K562 (cell line): ENCODE data around the gene CCDC9. TPM values are rescaled to one million over a fixed set of nuclear protein-coding genes. Genes with fewer than 3 reads are reported as not detected.
A peak's percentile ranks its signal among the peaks of the same experiment; 100 is the strongest.

Experiments used
- BACH1 ChIP-seq: fragments of 200-800 bp; sonication (Bioruptor generic); IDR thresholded peaks from 2 replicates; pipeline ENCODE4 v1.6.1; 2016; ENCODE audit warnings: missing genetic modification characterization, missing compliant biosample characterization
- DPF2 ChIP-seq: fragments of 450-650 bp; IDR thresholded peaks from 2 replicates; pipeline ENCODE4 v1.6.1; 2016
- ETV1 ChIP-seq: fragments of 450-650 bp; conservative IDR thresholded peaks from 2 replicates; pipeline ENCODE4 v1.6.1; 2016; ENCODE audit warnings: missing genetic modification characterization, control low read depth, low read depth, missing compliant biosample characterization
- GABPB1 ChIP-seq: sonication (generic); formaldehyde crosslinking; IDR thresholded peaks from 2 replicates; pipeline ENCODE4 v1.8.0; 2022; ENCODE audit warnings: mild to moderate bottlenecking, missing genetic modification reagents
- KAT7 ChIP-seq: sonication (generic); formaldehyde crosslinking; IDR thresholded peaks from 2 replicates; pipeline ENCODE4 v1.8.0; 2022; ENCODE audit warnings: missing genetic modification reagents, mild to moderate bottlenecking, borderline replicate concordance
- MEIS2 ChIP-seq: fragments of 450-650 bp; IDR thresholded peaks from 2 replicates; pipeline ENCODE4 v1.6.1; 2014; ENCODE audit warnings: mild to moderate bottlenecking; ENCODE audit not compliant: partially characterized antibody
- MNT ChIP-seq, 2 experiments: fragments of 450-650 bp; conservative IDR thresholded peaks; 2 replicates each; pipeline ENCODE4 v1.6.1; 2017; ENCODE audit warnings: mild to moderate bottlenecking in 2 of 2, moderate library complexity in 2 of 2
- NFATC3 ChIP-seq: fragments of 450-650 bp; IDR thresholded peaks from 2 replicates; pipeline ENCODE4 v1.6.1; 2017; ENCODE audit warnings: mild to moderate bottlenecking
- NFE2L1 ChIP-seq: fragments of 450-650 bp; IDR thresholded peaks from 2 replicates; pipeline ENCODE4 v1.6.1; 2016; ENCODE audit warnings: missing genetic modification characterization, low read depth, mild to moderate bottlenecking, missing compliant biosample characterization, moderate library complexity, borderline replicate concordance
- NR1H2 ChIP-seq: sonication (generic); formaldehyde crosslinking; IDR thresholded peaks from 2 replicates; pipeline ENCODE4 v1.4.0; 2020; ENCODE audit warnings: mild to moderate bottlenecking, missing genetic modification reagents
- PRMT5 ChIP-seq: sonication (generic); formaldehyde crosslinking; IDR thresholded peaks from 2 replicates; pipeline ENCODE4 v1.5.0; 2020; ENCODE audit warnings: missing genetic modification reagents
- RBM34 ChIP-seq: fragments of 200-400 bp; formaldehyde crosslinking; IDR thresholded peaks from 2 replicates; pipeline ENCODE4 v1.6.1; 2018; ENCODE audit warnings: low read length, borderline replicate concordance; ENCODE audit not compliant: insufficient read depth
- RERE ChIP-seq: sonication (generic); formaldehyde crosslinking; IDR thresholded peaks from 2 replicates; pipeline ENCODE4 v1.8.0; 2023; ENCODE audit warnings: missing genetic modification reagents, mild to moderate bottlenecking, borderline replicate concordance
- STAT5A ChIP-seq: IDR thresholded peaks from 2 replicates; pipeline ENCODE4 v1.6.1; 2012; ENCODE audit warnings: low read length, inconsistent platforms, borderline replicate concordance
- TGIF2 ChIP-seq: sonication (generic); formaldehyde crosslinking; IDR thresholded peaks from 2 replicates; pipeline ENCODE4 v1.8.1; 2022; ENCODE audit warnings: mild to moderate bottlenecking, missing genetic modification reagents, moderate library complexity
- THAP7 ChIP-seq: fragments of 250-450 bp; sonication (Bioruptor Pico); IDR thresholded peaks from 2 replicates; pipeline ENCODE4 v1.5.0; 2021
- USF1 ChIP-seq: sonication (generic); formaldehyde crosslinking; IDR thresholded peaks from 2 replicates; pipeline ENCODE4 v1.9.0; 2022; ENCODE audit warnings: mild to moderate bottlenecking, missing genetic modification reagents
- ZFP36 ChIP-seq: fragments of 150-350 bp; IDR thresholded peaks from 2 replicates; pipeline ENCODE4 v1.6.1; 2018; ENCODE audit warnings: low read length, low read depth; ENCODE audit not compliant: partially characterized antibody
- ZNF134 ChIP-seq: fragments of 250-450 bp; sonication (Bioruptor Pico); conservative IDR thresholded peaks from 2 replicates; pipeline ENCODE4 v1.4.0; 2020
- ZNF79 ChIP-seq: fragments of 250-450 bp; sonication (Bioruptor Pico); IDR thresholded peaks from 2 replicates; pipeline ENCODE4 v1.4.0; 2020; ENCODE audit warnings: low read depth, mild to moderate bottlenecking, moderate library complexity
- polyA plus RNA-seq, 8 experiments: library from polyadenylated mRNA; depleted of rRNA in 4 of 8; stranded (reverse) in 5 of 8; unstranded in 3 of 8; fragments of >200 nt; fragmentation: Nextera tagmentation in 2 of 8; fragmentation: Illumina TruSeq in 1 of 8; extraction: Ambion mirVana in 2 of 8; extraction: Trizol in 1 of 8; gene quantifications; 2 replicates each; pipeline versions ENCODE4 v1.2.1 to v1.2.3, GENCODE V29; 2011 to 2014; ENCODE audit warnings: inconsistent platforms in 1 of 8, missing spikeins in 1 of 8
- total RNA-seq, 7 experiments: library from RNA; depleted of rRNA in 6 of 7; stranded (reverse); fragments of >200 nt in 6 of 7; fragmentation: Illumina TruSeq in 2 of 7; extraction: Trizol in 2 of 7; gene quantifications; 2 replicates each; pipeline versions ENCODE4 v1.2.1 to v1.2.3, GENCODE V29; 2011 to 2021; ENCODE audit warnings: low replicate concordance in 1 of 7

Gene CCDC9
- total and polyA plus RNA-seq, 9 of the 15 experiments (the other 6 are each of a cell fraction or from before 2014, with no cell fraction given) = 0.23 to 38.6 (median 8.4) TPM

- peak; percentile 71; the same call in 1 of the 2 replicates for TF ChIP-seq STAT5A
- 0 out of 2 replicates have a peak, but pooled peaks have one; percentile 18 for TF ChIP-seq BACH1 (tag)
- TF ChIP-seq RERE (CRISPR knock-in tag) = no peak
- peak; percentile 73 for TF ChIP-seq DPF2
- TF ChIP-seq KAT7 = no peak; the same call in 1 of the 2 replicates
- no peak for TF ChIP-seq NR1H2
- no peak for TF ChIP-seq ZNF134 (CRISPR knock-in tag)
- TF ChIP-seq ZFP36 = peak; percentile 11
- TF ChIP-seq RBM34 = no peak
- no peak; the same call in 1 of the 2 replicates for TF ChIP-seq NFATC3
- peak; percentile 46 to 80 for TF ChIP-seq MNT (conservative IDR thresholded peaks at IDR 0.05)
- TF ChIP-seq THAP7 = no peak
- no peak for TF ChIP-seq NFE2L1 (tag)
- no peak for TF ChIP-seq TGIF2 (CRISPR knock-in tag)
- TF ChIP-seq GABPB1 (CRISPR knock-in tag) = no peak
- TF ChIP-seq PRMT5 = no peak
- TF ChIP-seq ETV1 (tag) = peak; percentile 87
- TF ChIP-seq ZNF79 (CRISPR knock-in tag) = no peak
- no peak for TF ChIP-seq MEIS2
- TF ChIP-seq USF1 (CRISPR knock-in tag) = no peak; the same call in 1 of the 2 replicates
Observed at GRCh38 chr19:47227352-47228167, 28.8 kb upstream of the CCDC9 start (continued).
